Measurements from ENCODE around the gene SFXN5. TPM values are rescaled to one million over a fixed set of nuclear protein-coding genes. Genes with fewer than 3 reads are reported as not detected.

SFXN5 gene
- total RNA-seq: 10.7 and 14.6 TPM in 2 replicates

DNA sequence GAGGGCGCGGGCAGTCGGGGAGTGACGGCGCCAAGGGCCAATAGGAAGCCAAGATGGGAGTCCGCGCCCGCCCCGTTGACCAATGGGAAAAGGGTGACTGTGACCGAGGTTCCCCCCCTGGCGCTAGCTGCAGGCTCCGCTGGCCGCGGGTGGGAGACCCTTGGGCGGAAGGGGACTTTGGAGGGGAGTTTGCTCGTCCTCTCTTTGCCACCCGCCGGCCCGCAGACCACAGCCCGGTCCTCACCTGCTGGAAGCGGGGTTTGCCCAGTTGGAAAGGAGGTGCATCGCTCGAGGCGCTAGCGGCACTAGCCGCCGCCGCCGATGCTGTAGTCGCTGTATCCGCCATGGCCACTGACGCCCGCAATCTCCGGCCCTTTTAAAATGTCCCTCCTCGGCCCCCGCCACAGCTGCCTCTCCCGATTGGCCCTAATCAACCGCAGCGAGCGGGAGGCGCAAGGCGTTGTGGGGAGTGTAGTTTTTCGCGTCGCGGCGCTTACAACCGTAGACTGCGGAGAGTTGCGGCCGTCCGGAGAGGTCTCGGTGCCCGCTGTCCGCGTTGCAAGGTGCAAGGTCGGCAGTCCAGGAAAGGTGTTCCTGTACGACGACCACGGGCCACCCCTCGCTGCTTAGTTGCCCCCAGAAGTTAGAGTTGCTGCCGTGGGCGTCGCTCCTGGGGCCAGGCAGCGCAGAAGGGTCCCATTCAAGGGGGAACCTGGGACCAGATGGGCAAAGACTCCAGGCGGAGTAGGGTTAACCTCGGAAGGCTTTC, at the start of gene SFXN5:
TSS of gene SFXN5 (minus strand) at position 353 of the 769 bp plus-strand sequence. CDS start at position 346, 7 bp downstream.

GRCh38 chr2:73112913-73113854, 41.7 kb upstream of the SFXN5 start, which contains the start of gene RAB11FIP5:
RAB11FIP5 (minus strand) TSS chr2:73112948; CDS start chr2:73112777, 171 bp downstream.

GRCh38 chr2:72917138-72917876, 154.2 kb downstream of the SFXN5 start, which contains the start of gene EMX1:
EMX1 (plus strand) TSS chr2:72917519; CDS start chr2:72917853, 334 bp downstream.

Other genes with a start within 250 kb of the SFXN5 start
- 14.1 and 27.4 TPM in 2 replicates for gene EXOC6B, start 245.7 kb downstream of the SFXN5 start, total RNA-seq
- 32.9 and 43.2 TPM in 2 replicates for gene SPR, start 184.3 kb downstream of the SFXN5 start, total RNA-seq
- gene EMX1, start 154.2 kb downstream of the SFXN5 start, total RNA-seq: not detected in 2 replicates
- 31.2 and 46.3 TPM in 2 replicates for gene RAB11FIP5, start 41.2 kb upstream of the SFXN5 start, total RNA-seq
- not detected in 2 replicates for gene NOTO, start 130.9 kb upstream of the SFXN5 start, total RNA-seq
- gene SMYD5, start 142.5 kb upstream of the SFXN5 start, total RNA-seq: 11.0 and 17.9 TPM in 2 replicates
- gene PRADC1, start 161.5 kb upstream of the SFXN5 start, total RNA-seq: 18.9 and 26.7 TPM in 2 replicates
- 323 and 385 TPM in 2 replicates for gene CCT7, start 162.6 kb upstream of the SFXN5 start, total RNA-seq
- gene FBXO41, start 212.8 kb upstream of the SFXN5 start, total RNA-seq: 0.16 and 0.19 TPM in 2 replicates
- not detected in 2 replicates for gene EGR4, start 221.8 kb upstream of the SFXN5 start, total RNA-seq